IMR-90 (cell line): ENCODE results near the gene INPP5A. TPM values are rescaled to one million over a fixed set of nuclear protein-coding genes. Genes with fewer than 3 reads are reported as not detected.

ENCODE experiments used
- ATAC-seq: fragments of 200-7000 bp; cut with Tn5 transposase; 2 replicates; pipeline ENCODE4 v1.9.1; 2020; ENCODE audit warnings: low read depth, mild to moderate bottlenecking, moderate library complexity
- BruUV-seq: library from RNA; stranded (reverse); fragments of 400-500 nt; replicated peaks from 2 replicates; lab custom pipeline; 2021; lab: Mats Ljungman, UMichigan
- CTCF ChIA-PET: fragments of 300-600 bp; formaldehyde crosslinking; extraction: SDS; loops from one replicate; lab custom pipeline; 2021; ENCODE audit warnings: antibody characterized with exemption; lab: Yijun Ruan, JAX
- POLR2A ChIA-PET: fragments of 300-600 bp; sonication (Branson Sonifier 250); formaldehyde crosslinking; loops from one replicate; lab custom pipeline; 2022; ENCODE audit warnings: antibody characterized with exemption; ENCODE audit not compliant: unreplicated experiment; lab: Charles Lee
- DNase-seq: peaks from one replicate; pipeline ENCODE4 v3.0.0; 2013
- H2AFZ ChIP-seq: replicated peaks from 2 replicates; pipeline ENCODE3; 2013; ENCODE audit warnings: low read length, mild to moderate bottlenecking; ENCODE audit not compliant: poor library complexity
- H2AK5ac ChIP-seq: 2 replicates; pipeline ENCODE4 v1.6.1; 2013; ENCODE audit warnings: low read depth, low read length, inconsistent platforms
- H2AK9ac ChIP-seq: replicated peaks from 2 replicates; pipeline ENCODE3; 2013; ENCODE audit warnings: mild to moderate bottlenecking, low read depth, low read length, moderate library complexity; ENCODE audit not compliant: poor library complexity
- H2BK120ac ChIP-seq: 2 replicates; pipeline ENCODE4 v1.6.1; 2013; ENCODE audit warnings: low read depth, low read length, inconsistent platforms
- H2BK15ac ChIP-seq: 3 replicates; pipeline ENCODE4 v1.6.1; 2013; ENCODE audit warnings: low read depth, low read length, inconsistent platforms
- H2BK20ac ChIP-seq: 2 replicates; pipeline ENCODE4 v1.6.1; 2013; ENCODE audit warnings: low read depth, mild to moderate bottlenecking, inconsistent platforms, low read length, moderate library complexity
- H2BK5ac ChIP-seq: 2 replicates; pipeline ENCODE4 v1.6.1; 2013; ENCODE audit warnings: mild to moderate bottlenecking, low read depth, low read length, inconsistent platforms; ENCODE audit not compliant: poor library complexity, severe bottlenecking
- H3K14ac ChIP-seq: replicated peaks from 2 replicates; pipeline ENCODE4 v1.6.1; 2013; ENCODE audit warnings: low read depth, low read length, inconsistent platforms
- H3K18ac ChIP-seq: 2 replicates; pipeline ENCODE4 v1.6.1; 2013; ENCODE audit warnings: low read depth, low read length, control low read depth
- H3K23ac ChIP-seq: 2 replicates; pipeline ENCODE4 v1.6.1; 2013; ENCODE audit warnings: low read depth, low read length, inconsistent platforms
- H3K27ac ChIP-seq: 2 replicates; pipeline ENCODE4 v1.5.1; 2013; ENCODE audit warnings: mild to moderate bottlenecking, control low read depth, low read length; ENCODE audit not compliant: insufficient read depth
- H3K27me3 ChIP-seq: 2 replicates; pipeline ENCODE4 v1.6.1; 2013; ENCODE audit warnings: low read length; ENCODE audit not compliant: control insufficient read depth, insufficient read depth
- H3K36me3 ChIP-seq: 2 replicates; pipeline ENCODE4 v1.6.1; 2013; ENCODE audit warnings: low read length, mixed read lengths; ENCODE audit not compliant: control insufficient read depth, insufficient read depth
- H3K4ac ChIP-seq: 2 replicates; pipeline ENCODE4 v1.6.1; 2013; ENCODE audit warnings: low read depth, low read length, inconsistent platforms
- H3K4me1 ChIP-seq: 2 replicates; pipeline ENCODE4 v1.6.1; 2013; ENCODE audit warnings: low read length, mixed read lengths; ENCODE audit not compliant: control insufficient read depth, insufficient read depth
- H3K4me2 ChIP-seq: 2 replicates; pipeline ENCODE4 v1.6.1; 2013; ENCODE audit warnings: low read depth, mild to moderate bottlenecking, control low read depth, low read length, moderate library complexity
- H3K4me3 ChIP-seq: 2 replicates; pipeline ENCODE4 v1.5.1; 2013; ENCODE audit warnings: low read depth, mild to moderate bottlenecking, control low read depth, low read length, moderate library complexity; ENCODE audit not compliant: insufficient read depth
- H3K56ac ChIP-seq: 2 replicates; pipeline ENCODE4 v1.6.1; 2013; ENCODE audit warnings: low read length, inconsistent platforms; ENCODE audit not compliant: insufficient read depth; ENCODE audit errors: extremely low read depth
- H3K79me1 ChIP-seq, 2 experiments: 2 replicates each; pipeline ENCODE4 v1.6.1; 2013; ENCODE audit warnings: low read length in 2 of 2, inconsistent platforms in 1 of 2, low read depth in 1 of 2
- H3K9ac ChIP-seq: 2 replicates; pipeline ENCODE4 v1.6.1; 2013; ENCODE audit warnings: low read depth, low read length, control low read depth
- H3K9me1 ChIP-seq: 2 replicates; pipeline ENCODE4 v1.6.1; 2013; ENCODE audit warnings: low read length, inconsistent platforms; ENCODE audit not compliant: insufficient read depth
- H3K9me3 ChIP-seq: 2 replicates; pipeline ENCODE4 v1.6.1; 2013; ENCODE audit warnings: low read length; ENCODE audit not compliant: control insufficient read depth, insufficient read depth
- H4K20me1 ChIP-seq: 2 replicates; pipeline ENCODE4 v1.6.1; 2013; ENCODE audit warnings: low read length, inconsistent platforms; ENCODE audit not compliant: insufficient read depth
- H4K5ac ChIP-seq: 2 replicates; pipeline ENCODE4 v1.6.1; 2013; ENCODE audit warnings: mild to moderate bottlenecking, low read depth, low read length, control low read depth
- H4K8ac ChIP-seq, 2 experiments: 2 replicates each; pipeline ENCODE4 v1.6.1; 2013; ENCODE audit warnings: low read depth in 2 of 2, low read length in 2 of 2, control low read depth in 1 of 2, inconsistent platforms in 1 of 2
- H4K91ac ChIP-seq: 2 replicates; pipeline ENCODE4 v1.6.1; 2013; ENCODE audit warnings: low read depth, low read length, inconsistent platforms; ENCODE audit not compliant: insufficient read depth
- BHLHE40 ChIP-seq: fragments of 150-350 bp; IDR thresholded peaks from 2 replicates; pipeline ENCODE4 v1.6.1; 2016; ENCODE audit warnings: mild to moderate bottlenecking, low read depth, low read length
- CEBPB ChIP-seq: IDR thresholded peaks from 2 replicates; pipeline ENCODE4 v1.6.1; 2012; ENCODE audit warnings: low read depth, low read length, improper control_type of control experiment
- CHD1 ChIP-seq: IDR thresholded peaks from 2 replicates; pipeline ENCODE4 v1.6.1; 2012; ENCODE audit warnings: low read depth, low read length, improper control_type of control experiment
- FOS ChIP-seq: fragments of 150-350 bp; IDR thresholded peaks from 2 replicates; pipeline ENCODE4 v1.6.1; 2016; ENCODE audit warnings: low read depth, low read length
- MAFK ChIP-seq: IDR thresholded peaks from 2 replicates; pipeline ENCODE4 v1.6.1; 2012; ENCODE audit warnings: low read depth, low read length, improper control_type of control experiment
- MAZ ChIP-seq: IDR thresholded peaks from 2 replicates; pipeline ENCODE4 v1.6.1; 2012; ENCODE audit warnings: low read depth, mild to moderate bottlenecking, low read length, improper control_type of control experiment, moderate library complexity, borderline replicate concordance
- MXI1 ChIP-seq: IDR thresholded peaks from 2 replicates; pipeline ENCODE4 v1.6.1; 2012; ENCODE audit warnings: low read depth, mild to moderate bottlenecking, low read length, moderate library complexity, borderline replicate concordance
- NFE2L2 ChIP-seq: fragments of 150-350 bp; IDR thresholded peaks from 2 replicates; pipeline ENCODE4 v1.6.1; 2016; ENCODE audit warnings: low read depth, mild to moderate bottlenecking, low read length
- RAD21 ChIP-seq: IDR thresholded peaks from 2 replicates; pipeline ENCODE4 v1.6.1; 2012; ENCODE audit warnings: low read length, improper control_type of control experiment
- RCOR1 ChIP-seq: IDR thresholded peaks from 2 replicates; pipeline ENCODE4 v1.6.1; 2012; ENCODE audit warnings: mild to moderate bottlenecking, low read length, improper control_type of control experiment; ENCODE audit not compliant: insufficient replicate concordance
- RFX5 ChIP-seq: IDR thresholded peaks from 2 replicates; pipeline ENCODE4 v1.8.0; 2012; ENCODE audit warnings: low read depth, mild to moderate bottlenecking, low read length, moderate library complexity
- SMC3 ChIP-seq: fragments of 150-350 bp; IDR thresholded peaks from 2 replicates; pipeline ENCODE4 v1.6.1; 2016; ENCODE audit warnings: low read depth, mild to moderate bottlenecking, antibody characterized with exemption, low read length, moderate library complexity
- WGBS, 2 experiments: methylation state at CpG; one replicate each; pipeline versions ENCODE4 v1.1.5 to v1.1.7; 2013; ENCODE audit warnings: missing lambda C conversion rate in 2 of 2; ENCODE audit not compliant: insufficient read length in 1 of 2; ENCODE audit errors: extremely low coverage in 2 of 2; 5-methylcytosine and 5-hydroxymethylcytosine counted together
- dilution Hi-C: fragments of 300-500 bp; cut with HindIII; formaldehyde crosslinking; loops from one replicate; pipeline ENCODE4 v1.14.3; 2018; ENCODE audit warnings: low sequenced_read_pairs; ENCODE audit not compliant: unreplicated experiment
- in situ Hi-C: fragments of 300-500 bp; cut with MboI; formaldehyde crosslinking; loops from 3 replicates; pipeline ENCODE4 v1.14.3; 2019; ENCODE audit warnings: low sequenced_read_pairs, inconsistent platforms, mixed read lengths
- intact Hi-C: fragments of 100-400 bp; cut with micrococcal nuclease; formaldehyde crosslinking; loops from 2 replicates; pipeline ENCODE4 v1.10.0; 2022
- polyA plus RNA-seq, 3 experiments: library from polyadenylated mRNA; depleted of rRNA; stranded (reverse); fragments of >200 nt; gene quantifications; 2 replicates each; pipeline ENCODE4 v1.2.3, GENCODE V29; 2012; ENCODE audit warnings: low replicate concordance in 1 of 3
- total RNA-seq: library from RNA; depleted of rRNA; stranded (reverse); fragments of >200 nt; gene quantifications from 2 replicates; pipeline ENCODE4 v1.2.3, GENCODE V29; 2012
- TF ChIP-seq, protein P1 (sequence below): fragments of 150-350 bp; IDR thresholded peaks from 2 replicates; pipeline ENCODE4 v1.6.1; 2017; ENCODE audit warnings: mild to moderate bottlenecking, antibody characterized with exemption, low read length, low read depth
- TF ChIP-seq, protein P2 (sequence below): fragments of 150-350 bp; IDR thresholded peaks from 2 replicates; pipeline ENCODE4 v1.6.1; 2016; ENCODE audit warnings: low read depth, mild to moderate bottlenecking, low read length, moderate library complexity, borderline replicate concordance
- TF ChIP-seq, protein P3 (sequence below): conservative IDR thresholded peaks from 2 replicates; pipeline ENCODE4 v1.5.1; 2012; ENCODE audit warnings: mild to moderate bottlenecking, low read depth, low read length, improper control_type of control experiment

INPP5A gene
- total and polyA plus RNA-seq, 2 of the 4 experiments (the other 2 are of a cell fraction), result 21.4 to 36.7 TPM

DNA sequence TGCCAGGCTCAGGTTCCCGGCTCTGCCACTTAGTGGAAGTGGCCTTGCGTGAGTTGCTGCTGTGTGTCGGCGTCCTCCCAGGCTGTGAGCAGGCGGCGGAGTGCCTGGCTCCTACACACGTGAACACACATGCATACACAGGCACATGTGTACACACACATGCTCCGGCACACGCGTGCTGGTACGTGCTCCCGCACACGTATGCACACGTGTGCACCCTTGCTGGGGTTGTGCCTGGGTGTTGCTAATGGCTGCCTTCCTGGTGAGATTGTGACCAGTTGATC, 107.6 kb downstream of the INPP5A start:
- CTCF ChIA-PET, result no interaction called here
- H3K27ac ChIP-seq, result no peak overlapping the region
- H4K91ac ChIP-seq, result no peak overlapping the region
- intact Hi-C loops (no loop called here), in situ Hi-C loops (no loop called here), dilution Hi-C loops (no loop called here)
- H4K8ac ChIP-seq, result no peak overlapping the region
- no peak overlapping the region for H2AK9ac ChIP-seq
- H3K56ac ChIP-seq, result no peak overlapping the region
- POLR2A ChIA-PET, result no interaction called here
- H3K36me3 ChIP-seq, result no peaks in the 10 kb centered on the region; the same call in 1 of the 2 replicates
- no peak overlapping the region for H3K14ac ChIP-seq
- H3K9me3 ChIP-seq, result no peaks in the 10 kb centered on the region
- no CpG with 5 or more reads among the region's 14 CpGs for WGBS, 2 experiments
- no peak overlapping the region for H2BK120ac ChIP-seq
- no peak overlapping the region for H3K4ac ChIP-seq
- H3K9ac ChIP-seq, result no peak overlapping the region
- H2BK15ac ChIP-seq, result no peak overlapping the region
- H3K79me1 ChIP-seq, result peaks cover 14 to 36% of the 10 kb centered on the region in 2 experiments
- H4K5ac ChIP-seq, result no peak overlapping the region
- H3K4me1 ChIP-seq, result no peaks in the 10 kb centered on the region
- TF ChIP-seq, protein P1, sequence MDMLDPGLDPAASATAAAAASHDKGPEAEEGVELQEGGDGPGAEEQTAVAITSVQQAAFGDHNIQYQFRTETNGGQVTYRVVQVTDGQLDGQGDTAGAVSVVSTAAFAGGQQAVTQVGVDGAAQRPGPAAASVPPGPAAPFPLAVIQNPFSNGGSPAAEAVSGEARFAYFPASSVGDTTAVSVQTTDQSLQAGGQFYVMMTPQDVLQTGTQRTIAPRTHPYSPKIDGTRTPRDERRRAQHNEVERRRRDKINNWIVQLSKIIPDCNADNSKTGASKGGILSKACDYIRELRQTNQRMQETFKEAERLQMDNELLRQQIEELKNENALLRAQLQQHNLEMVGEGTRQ, result no peak
- TF ChIP-seq SMC3 (no peak), CEBPB (no peak), MXI1 (no peak), NFE2L2 (no peak), BHLHE40 (no peak), MAFK (no peak), RFX5 (no peak), CHD1 (no peak), RAD21 (no peak), MAZ (no peak), RCOR1 (no peak), FOS (no peak)
- TF ChIP-seq, protein P2, sequence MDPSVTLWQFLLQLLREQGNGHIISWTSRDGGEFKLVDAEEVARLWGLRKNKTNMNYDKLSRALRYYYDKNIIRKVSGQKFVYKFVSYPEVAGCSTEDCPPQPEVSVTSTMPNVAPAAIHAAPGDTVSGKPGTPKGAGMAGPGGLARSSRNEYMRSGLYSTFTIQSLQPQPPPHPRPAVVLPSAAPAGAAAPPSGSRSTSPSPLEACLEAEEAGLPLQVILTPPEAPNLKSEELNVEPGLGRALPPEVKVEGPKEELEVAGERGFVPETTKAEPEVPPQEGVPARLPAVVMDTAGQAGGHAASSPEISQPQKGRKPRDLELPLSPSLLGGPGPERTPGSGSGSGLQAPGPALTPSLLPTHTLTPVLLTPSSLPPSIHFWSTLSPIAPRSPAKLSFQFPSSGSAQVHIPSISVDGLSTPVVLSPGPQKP, result no peak
- TF ChIP-seq, protein P3, sequence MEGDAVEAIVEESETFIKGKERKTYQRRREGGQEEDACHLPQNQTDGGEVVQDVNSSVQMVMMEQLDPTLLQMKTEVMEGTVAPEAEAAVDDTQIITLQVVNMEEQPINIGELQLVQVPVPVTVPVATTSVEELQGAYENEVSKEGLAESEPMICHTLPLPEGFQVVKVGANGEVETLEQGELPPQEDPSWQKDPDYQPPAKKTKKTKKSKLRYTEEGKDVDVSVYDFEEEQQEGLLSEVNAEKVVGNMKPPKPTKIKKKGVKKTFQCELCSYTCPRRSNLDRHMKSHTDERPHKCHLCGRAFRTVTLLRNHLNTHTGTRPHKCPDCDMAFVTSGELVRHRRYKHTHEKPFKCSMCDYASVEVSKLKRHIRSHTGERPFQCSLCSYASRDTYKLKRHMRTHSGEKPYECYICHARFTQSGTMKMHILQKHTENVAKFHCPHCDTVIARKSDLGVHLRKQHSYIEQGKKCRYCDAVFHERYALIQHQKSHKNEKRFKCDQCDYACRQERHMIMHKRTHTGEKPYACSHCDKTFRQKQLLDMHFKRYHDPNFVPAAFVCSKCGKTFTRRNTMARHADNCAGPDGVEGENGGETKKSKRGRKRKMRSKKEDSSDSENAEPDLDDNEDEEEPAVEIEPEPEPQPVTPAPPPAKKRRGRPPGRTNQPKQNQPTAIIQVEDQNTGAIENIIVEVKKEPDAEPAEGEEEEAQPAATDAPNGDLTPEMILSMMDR, result no peak
- H2BK20ac ChIP-seq, result no peak overlapping the region
- H2AFZ ChIP-seq, result no peak overlapping the region
- no peak overlapping the region for H3K4me3 ChIP-seq
- no peak overlapping the region for H3K23ac ChIP-seq
- DNase-seq (no peak), ATAC-seq (no peak)
- BruUV-seq, result no TSS peak
- peaks cover 12% of the 10 kb centered on the region; the same call in 1 of the 2 replicates for H4K20me1 ChIP-seq
- H2AK5ac ChIP-seq, result no peak overlapping the region
- H3K4me2 ChIP-seq, result no peak overlapping the region
- H3K18ac ChIP-seq, result no peak overlapping the region
- no peaks in the 10 kb centered on the region for H3K9me1 ChIP-seq
- no peaks in the 10 kb centered on the region for H3K27me3 ChIP-seq
- H2BK5ac ChIP-seq, result no peak overlapping the region
